NCI-H2227 (cell line): ENCODE measurements around the gene RPL10A.

Source experiments
- DNase-seq: peaks from one replicate; lab custom pipeline; 2025; ENCODE audit not compliant: unreplicated experiment; lab: John Stamatoyannopoulos, UW

The RPL10A gene

DNA sequence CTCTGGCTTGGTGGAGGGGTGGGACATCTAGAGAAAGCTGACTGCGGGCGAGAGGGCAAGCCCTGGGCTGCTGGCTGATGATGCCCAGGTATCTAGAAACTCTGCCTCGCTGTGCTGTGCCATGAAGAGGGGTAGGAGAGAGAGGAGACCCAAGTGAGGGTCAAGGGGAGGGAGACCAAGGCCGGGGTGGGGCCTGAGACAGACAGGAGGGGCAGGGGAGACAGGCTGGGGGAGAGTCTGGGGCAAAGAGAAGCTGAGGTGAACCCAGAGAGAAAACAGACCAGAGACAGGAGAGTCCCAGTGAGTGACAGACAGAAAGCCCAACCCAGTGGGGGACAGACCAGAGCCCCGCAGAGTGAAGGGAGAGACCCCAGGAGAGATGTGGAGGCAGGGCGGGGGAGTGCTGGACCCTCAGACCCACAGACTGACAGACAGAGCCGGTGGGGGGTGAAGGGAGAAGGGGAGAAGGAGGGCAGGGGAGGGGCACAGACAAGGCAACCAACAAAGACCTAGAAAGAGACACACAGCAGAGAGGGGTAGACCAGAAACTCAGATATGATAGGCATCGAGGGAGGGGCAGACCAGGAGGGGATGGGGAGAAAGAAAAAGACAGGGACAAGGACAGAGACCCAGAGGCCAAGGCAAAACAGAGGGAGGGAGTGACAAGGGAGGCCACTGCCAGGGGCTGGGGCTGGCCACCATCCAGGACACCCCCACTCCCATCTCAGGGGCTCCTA is 22.8 kb downstream of the RPL10A start:
- DNase-seq = no peak

DNA sequence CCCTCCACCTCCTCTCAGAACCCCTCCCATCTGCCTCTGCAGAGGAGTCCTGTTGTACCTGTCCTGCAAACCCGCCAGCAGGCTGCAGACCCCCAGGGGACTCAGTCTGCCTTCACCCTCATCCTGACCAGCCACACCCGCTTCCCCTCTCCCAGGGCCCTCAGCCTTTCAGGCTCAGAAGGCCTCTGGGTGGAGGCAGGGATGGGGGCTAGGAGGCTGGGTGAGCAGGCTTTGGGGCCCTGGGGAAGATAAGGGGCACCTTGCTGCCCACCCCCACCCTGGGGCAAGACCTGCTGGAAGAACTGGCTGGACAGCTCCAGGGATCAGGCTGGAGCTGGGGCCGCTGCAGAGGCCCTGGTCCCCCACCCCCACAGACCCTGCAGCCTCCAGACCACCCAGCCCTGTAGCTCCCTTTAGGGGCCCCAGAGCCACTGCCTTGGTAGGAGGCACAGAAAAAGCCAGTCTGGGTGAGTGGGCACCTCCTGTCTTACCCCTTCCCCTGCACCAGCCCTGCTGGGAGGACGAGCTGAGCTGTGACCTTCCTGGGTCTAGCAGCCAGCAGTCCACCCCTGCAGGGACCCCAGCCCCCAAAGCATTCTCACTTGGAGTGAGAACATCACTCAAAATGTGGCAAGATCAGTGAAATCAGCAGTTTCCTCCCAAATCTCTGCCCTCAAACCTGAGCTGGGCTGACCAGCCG is 23.5 kb downstream of the RPL10A start:
- DNase-seq = no peak

DNA sequence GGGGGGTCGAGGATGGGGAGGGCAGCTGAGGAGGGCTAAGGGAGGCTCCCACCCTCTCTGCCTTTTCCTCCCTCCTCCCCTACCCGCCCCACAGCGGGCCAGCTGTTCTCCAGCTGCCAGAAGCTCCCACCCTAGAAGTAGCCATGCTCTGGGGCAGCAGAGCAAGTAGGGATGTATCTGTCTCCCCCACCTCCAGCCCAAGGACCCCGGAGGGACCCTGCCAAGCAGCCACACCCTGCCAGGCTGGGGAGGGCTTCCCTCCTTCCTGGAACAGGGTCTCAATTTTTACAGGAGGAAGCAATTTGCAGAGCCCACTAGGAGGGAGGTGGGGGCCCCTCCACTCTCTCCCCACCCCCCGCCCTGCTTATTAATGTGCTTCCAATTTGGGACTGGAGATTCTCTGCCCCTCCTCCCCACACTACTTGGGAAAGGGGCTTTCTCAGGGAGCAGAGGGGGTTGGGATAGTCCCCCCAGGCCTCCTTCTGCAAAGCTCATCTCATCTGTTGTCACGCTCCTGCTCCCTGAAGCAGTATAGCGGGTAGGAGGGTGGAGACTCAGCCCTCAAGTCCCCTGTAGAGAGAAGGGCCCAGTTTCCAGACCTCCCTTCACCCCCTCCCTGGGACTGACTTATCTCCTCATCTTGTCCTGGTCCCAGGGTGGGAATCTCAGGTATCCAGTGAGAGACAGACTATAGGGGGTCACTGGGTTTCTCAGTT is 24.2 kb downstream of the RPL10A start:
- DNase-seq = no peak

DNA sequence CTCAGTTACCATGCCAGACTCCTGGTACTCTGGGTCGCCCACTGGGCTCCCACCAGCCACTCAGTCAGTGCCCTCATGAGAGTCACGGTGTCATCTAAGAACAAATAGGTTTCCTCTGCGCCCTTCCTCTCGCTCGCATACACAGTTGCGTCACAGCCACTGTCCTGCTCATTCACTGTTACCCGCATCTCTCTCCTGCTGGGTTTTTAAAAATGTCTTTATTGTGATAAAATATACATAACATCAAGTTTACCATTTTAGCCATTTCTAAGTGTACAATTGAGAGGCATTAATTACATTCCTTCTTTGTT is 24.7 kb downstream of the RPL10A start:
- no peak for DNase-seq

DNA sequence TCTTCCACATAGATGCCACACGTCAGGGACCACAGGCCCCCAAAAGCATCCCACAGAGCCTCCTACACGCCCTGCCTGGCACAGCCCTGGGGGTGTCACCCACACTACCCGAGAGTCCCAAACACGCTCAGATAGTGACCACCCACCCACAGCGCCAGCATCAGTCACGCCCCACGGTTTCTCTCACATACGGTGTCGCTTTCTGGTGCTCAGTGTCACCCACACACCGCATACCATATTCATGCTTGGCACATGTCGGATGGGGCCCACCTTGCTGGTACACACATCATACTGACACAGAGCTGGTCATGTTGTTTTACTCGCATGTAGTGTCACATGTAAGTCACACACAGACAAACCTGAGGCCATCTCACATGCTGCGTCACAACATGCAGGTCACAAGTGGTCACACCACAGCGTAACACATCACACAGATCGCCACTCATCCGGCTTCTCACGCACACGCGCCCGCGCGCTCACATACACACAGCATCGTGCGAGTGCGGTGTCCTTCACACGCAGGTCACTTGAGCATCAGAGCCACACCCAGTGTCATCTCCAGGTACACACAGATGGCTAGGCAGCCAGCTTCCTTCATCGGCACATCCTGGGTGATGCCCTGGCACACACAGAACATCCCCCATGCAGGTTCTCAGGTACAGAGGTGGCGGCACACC is 25.2 kb downstream of the RPL10A start:
- DNase-seq = no peak

DNA sequence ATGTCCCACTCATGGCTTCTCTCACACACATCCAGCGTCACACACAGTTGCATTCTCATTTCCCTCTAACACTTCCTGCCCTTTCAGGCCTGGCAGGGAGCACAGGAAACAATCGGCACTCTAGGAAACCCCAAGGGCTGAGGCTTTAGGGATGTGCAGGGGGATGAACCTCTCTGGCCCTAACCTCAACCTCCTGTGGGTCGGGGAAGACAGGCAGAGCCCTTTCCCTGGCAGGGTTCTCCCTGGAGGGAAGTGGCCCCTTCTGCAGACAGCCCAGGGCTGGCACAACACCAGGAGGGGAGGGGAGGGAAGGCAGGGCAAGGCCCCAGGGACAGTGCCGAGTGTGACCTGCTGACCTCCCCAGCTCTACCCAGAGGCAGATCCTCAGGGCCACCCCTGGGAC is 26.0 kb downstream of the RPL10A start:
- no peak for DNase-seq

DNA sequence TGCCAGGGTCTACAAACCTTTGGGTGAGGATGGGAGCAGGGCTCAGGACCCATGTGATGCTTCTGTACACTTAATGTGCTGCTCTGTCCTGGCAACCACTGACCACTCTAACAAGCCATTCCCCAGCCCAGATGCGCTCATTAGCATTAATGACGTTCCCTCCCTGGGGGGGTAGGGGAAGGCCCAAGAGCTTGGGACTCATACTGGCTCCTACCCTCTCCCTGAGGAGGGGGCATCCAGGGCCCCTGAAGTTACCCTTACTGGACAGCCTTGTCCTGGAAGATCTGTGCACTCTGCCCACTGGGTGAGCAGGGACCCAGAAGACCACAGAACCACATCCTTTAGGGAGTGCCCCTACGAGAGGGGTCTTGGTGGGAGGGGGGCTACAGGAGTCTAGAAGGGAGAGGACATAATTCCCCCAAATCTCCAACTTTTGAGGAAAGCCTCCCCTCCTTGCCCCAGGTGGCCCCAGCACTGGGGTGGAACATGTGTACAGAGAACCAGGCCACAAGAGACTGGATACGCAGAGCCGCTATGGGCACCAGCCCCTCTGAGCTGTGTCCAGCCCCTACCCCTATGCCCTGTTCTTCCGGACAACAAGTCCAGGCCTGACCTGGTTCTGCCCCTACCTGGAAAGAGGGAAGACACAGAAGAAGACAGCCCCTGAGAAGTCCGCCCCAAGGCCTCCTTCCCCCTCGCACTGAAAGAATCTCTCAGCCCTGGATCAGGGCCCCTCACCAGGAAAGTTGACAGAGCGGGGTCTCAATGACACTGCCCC is 27.2 kb downstream of the RPL10A start:
- no peak for DNase-seq

DNA sequence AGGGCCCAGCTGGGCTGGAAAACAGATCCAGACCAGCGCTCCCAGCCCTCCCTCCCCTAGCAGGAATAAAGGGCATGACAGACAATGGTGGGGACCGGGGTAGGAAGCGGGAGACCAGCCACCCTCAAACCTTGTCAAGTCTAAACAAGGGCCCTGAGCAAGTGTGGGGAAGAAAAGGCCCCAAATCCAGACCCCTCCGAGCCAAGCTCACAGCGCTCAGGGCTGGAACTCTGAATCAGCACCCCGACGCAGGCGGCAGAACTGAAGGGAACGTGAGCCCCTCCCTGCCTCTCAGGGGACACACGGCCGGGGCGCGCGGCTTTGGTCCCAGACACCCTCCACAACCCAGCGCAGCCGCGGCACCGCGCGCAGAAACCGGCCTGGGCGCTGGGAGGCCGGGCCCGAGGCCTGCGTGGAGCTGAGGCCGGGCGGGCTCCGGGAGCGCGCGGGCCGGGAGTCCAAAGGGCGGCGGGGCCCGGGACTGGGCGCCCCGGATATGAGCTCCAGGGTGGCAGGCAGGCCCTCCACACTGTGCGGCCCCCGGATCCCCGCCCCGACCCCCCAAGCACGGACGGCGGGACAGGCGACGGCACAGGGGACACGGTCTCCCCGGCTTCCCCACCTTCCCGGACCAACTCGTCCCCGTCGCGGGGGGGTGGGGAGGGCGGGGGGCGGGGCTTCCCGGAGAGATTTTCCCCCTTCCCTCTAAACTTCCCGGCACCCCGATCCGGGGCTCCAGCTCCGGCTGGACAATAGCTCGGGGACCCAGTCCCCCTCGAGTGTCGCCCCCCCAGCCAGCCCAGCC is 28.0 kb downstream of the RPL10A start:
- DNase-seq = peak; percentile 37

DNA sequence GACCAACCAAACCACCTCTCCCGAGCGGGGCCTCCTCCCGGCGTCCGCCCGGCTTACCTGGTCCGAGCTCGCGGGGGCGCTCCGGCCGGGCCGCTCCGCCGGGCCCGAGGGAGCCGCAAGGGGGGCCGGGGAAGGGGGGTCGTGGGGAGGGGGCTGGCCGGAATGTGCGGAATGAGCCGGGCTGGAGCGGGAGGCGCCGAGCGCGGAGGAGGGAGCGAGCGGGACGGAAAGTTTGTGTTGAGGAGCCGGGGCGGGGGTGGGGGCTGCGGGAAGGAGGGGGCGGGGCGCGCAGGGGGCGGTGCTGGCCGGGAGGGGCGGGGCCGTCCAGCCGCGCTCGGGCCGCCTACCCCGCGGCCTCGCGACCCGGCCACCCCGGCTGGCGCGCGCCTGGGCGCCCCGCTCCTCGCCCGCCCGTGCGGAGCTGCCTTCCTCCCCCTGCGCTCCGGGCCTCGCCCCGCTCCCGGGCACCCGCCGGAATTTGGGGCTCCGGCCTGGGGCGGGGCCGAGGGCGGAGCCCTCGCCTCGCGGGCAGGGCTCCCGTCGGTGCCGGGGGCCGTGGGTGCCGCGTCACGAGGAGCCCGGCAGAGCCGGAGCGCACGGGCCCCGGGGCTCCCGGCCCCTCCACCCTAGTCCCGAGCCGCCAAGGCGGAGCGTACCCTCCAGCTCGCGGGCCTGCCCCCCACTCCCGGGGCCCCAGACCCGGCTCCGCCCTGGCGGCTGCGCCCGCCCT is 28.8 kb downstream of the RPL10A start, which contains the start of gene TEAD3:
TSS of gene TEAD3 (minus strand) at position 239 of the 730 bp plus-strand sequence.
- peak; percentile 68 for DNase-seq

DNA sequence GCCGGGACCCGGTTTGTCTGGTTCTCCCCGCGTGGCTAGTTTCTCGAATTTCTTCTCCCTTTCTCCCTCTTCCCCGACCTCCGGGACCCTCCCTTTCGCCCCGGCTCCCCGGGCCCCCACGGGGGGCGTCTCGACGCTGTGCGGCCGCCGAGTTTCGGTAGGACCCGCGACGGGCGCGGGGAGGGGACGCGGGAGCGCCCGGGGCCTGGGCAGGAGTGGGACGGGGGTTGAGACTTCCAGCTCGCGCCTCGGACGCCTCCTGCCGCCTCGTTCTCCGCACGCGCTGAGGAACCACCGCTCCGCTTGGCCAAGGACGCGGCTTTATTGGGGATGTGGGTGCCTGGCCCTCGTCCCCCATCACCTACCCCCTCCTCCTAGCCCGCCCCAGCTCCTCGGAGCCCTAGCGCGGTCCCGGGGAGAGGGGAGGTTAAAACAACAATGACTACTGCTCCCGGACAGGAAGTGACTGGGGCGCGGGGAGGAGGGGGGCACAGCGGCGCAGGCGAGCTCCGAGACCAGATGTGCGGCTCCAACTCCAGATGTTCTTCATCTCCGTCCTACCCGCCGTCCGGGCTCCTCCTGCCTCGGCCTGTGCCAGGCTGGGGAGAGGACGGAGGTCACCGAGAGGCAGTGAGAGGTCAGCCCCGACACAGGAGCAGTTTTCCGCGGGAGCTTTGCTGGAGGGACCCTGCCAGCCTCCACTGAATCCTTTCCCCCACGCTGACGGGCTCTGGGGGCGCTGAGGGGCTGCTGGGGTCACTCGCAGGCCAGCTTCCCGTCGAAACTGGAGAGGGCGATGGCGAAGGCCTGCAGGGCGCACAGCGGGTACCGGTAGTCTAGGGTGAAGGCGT is 29.6 kb downstream of the RPL10A start:
- DNase-seq = peak; percentile 47

DNA sequence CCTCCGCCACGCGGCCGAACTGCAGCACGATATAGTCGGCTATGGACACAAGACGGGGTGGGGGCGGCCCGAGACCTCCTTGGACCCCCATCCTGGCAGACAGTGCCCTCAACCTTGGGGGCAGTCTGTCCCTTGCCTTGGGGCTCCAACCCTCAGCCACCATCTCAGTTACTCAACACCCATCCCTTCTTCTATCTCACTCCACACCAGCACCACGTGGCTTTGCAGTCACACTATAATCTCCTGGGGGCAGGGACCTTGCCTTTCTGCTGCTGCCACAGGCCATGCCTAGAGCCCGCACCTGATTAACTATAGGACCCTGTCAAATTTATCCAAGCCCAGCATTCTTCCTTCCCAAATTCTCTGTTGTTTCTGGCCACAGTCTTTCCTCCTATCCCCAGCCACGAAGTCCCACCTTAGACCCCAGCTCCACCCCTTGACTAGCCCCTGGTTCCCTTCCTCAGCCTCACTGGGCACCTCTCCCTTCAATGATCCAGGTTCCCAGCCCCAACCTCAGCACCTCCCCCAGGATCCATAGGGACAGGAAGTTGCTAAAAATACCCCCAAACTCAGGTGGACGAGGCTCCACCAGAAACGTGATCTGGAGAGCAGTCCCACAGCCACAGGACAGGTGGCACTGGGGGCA is 30.3 kb downstream of the RPL10A start:
- no peak for DNase-seq

DNA sequence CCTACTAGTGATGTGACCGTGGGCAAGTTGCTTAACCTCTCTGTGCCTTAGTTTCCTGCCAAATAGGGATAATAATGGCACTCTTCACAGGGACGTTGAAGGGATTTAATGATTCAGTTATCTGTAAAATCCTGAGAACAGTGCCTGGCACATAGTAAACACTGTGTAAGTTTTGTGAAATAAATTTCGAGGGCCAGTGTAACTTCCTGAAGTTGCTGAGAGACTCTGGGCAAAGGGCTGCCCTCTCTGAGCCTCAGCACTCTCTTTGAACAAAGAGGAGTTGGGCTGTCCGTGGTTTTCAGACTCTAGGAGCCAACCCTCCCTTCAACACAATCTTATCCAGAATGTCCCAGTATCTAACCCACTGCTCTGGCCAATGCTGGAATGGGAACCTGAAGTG is 31.2 kb downstream of the RPL10A start:
- DNase-seq = no peak

DNA sequence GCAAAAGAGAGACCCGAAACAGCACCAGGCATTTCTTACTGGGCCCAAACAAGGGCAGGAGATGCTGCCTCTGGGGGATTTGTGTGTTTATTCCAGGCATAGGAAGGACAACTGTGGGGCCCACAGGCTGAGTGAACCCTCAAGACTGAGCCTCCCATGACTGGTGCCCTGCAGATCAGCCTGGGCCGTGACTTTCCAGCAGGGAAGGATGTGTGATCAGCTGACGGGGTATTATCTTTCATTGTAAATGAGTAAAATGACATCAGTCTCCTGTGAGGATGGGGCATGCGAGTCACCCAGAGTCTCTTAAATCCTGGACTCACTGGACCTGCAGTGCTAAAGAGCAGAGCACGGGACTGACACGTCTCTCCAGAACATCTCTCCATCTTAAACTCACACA is 32.6 kb downstream of the RPL10A start:
- DNase-seq = no peak

DNA sequence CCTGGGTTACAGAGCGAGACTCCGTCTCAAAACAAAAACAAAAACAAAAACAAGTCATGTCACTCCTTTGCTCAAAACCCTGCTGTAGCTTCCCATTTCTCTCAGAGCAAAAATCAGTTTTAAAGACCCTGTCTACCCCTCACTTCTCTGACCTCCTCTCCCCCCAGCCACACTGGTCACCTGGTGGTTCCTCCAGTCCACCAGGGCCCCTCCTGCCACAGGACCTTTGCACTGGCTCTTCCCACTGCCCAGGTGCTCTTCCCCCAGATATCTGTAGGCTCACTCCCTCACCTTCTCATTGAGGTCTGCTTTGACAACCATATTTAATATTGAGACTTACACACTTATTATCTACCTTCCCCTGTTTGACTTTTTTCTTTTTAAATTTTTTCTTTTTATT is 33.6 kb downstream of the RPL10A start:
- no peak for DNase-seq

DNA sequence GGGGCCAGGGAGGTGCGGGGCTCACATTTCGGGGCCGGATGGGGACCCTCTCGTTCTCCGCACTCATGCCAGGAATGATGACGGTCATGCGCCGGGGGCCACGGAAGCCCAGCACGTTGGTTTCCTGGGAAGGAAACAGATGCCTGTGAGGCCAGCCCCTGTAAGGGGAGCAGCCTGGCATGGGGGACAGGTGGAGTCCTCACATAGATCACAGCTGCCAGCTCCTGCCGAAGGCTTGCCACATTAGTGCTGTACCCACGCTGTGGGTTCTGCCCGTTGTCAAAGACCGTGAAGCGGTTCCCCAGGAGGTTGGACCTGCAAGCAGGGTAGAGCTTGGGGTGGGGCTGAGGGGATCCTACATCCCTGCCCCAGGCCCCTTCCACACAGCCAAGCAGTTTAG is 35.3 kb downstream of the RPL10A start:
- no peak for DNase-seq

DNA sequence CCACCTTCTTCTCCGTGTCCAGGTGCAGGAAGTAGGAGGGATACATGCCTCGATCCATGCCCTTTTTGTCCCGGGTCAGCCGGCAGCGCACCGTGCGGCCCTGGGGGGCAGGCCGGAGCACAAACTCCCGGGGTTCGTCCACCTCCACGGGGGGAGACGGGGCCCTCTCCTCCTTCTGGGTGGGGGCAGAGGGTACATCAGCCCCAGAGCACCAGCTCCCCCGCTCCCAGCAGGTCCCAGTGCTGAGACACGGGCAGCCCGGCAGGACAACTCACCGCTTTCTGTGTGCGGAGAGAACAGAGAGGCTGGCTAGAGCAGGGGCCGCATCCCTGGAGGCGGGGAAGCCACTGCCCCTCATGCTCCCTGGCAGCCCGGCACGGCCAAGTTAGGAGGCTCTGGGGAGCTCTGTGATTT is 37.8 kb downstream of the RPL10A start:
- no peak for DNase-seq

DNA sequence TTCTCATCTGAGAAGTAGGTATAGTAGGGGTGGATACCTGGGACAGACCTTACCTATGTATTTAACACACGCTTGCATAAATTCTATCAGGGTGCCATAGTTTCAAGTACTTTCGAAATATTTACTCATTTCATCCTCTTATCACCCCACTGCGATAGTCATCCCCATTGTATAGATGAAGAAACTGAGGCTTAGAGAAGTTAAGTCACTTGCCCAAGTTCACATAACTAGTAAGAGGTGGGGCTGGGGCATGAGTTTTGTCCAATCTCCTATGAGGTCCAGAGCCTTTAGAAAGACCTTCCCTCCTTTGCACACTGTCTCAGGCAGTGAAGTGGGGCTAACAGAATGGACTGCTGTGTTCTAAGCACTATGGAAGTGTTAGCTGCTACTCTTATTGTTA is 38.3 kb downstream of the RPL10A start:
- DNase-seq = no peak

DNA sequence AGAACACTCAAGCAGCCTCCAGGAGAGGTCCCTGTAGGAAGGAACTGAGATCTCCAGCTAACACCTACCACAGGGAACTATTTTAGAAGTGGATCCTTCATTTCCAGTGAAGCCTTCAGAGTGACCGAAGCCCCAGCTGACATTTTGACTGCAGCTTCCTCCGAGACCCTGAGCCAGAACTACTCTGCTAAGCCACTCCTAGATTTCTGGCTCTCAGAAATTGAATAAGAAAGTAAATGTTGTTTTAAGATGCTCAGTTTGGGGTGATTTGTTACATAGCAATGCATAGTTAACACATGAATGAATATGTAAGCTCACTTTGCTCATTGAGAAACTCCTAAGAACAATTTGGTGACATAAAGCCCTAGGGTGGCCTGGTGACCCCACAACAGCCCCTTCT is 39.0 kb downstream of the RPL10A start:
- DNase-seq = no peak
